SK-N-SH treated with all-trans-retinoic acid at 6 μM for 48 hours (cell line): ENCODE data around the gene ZFP36.

Experiments used
- ATAC-seq: fragments of 200-7000 bp; cut with Tn5 transposase; 3 replicates; pipeline ENCODE4 v1.9.1; 2020; ENCODE audit warnings: mild to moderate bottlenecking, moderate library complexity
- ARNTL ChIP-seq: fragments of 450-650 bp; formaldehyde crosslinking; IDR thresholded peaks from 2 replicates; pipeline ENCODE4 v1.5.0; 2020; ENCODE audit warnings: low read depth, mild to moderate bottlenecking, moderate library complexity, borderline replicate concordance
- BACH2 ChIP-seq: fragments of 250-450 bp; sonication (Bioruptor Pico); IDR thresholded peaks from 2 replicates; pipeline ENCODE4 v1.9.0; 2021; ENCODE audit warnings: mild to moderate bottlenecking, borderline replicate concordance
- CREB5 ChIP-seq: fragments of 250-450 bp; sonication (Bioruptor Pico); IDR thresholded peaks from 2 replicates; pipeline ENCODE4 v1.5.1; 2020; ENCODE audit warnings: low read depth, mild to moderate bottlenecking, moderate library complexity
- CSDC2 ChIP-seq: fragments of 250-450 bp; sonication (Bioruptor Pico); IDR thresholded peaks from 2 replicates; pipeline ENCODE4 v1.5.0; 2020; ENCODE audit warnings: mild to moderate bottlenecking, moderate library complexity
- CSRNP3 ChIP-seq: fragments of 250-450 bp; sonication (Bioruptor Pico); IDR thresholded peaks from 2 replicates; pipeline ENCODE4 v1.5.1; 2021; ENCODE audit warnings: mild to moderate bottlenecking, moderate library complexity
- ESRRG ChIP-seq: fragments of 250-450 bp; sonication (Bioruptor Pico); IDR thresholded peaks from 2 replicates; pipeline ENCODE4 v1.6.1; 2021; ENCODE audit warnings: mild to moderate bottlenecking
- GLIS3 ChIP-seq: fragments of 250-450 bp; sonication (Bioruptor Pico); IDR thresholded peaks from 2 replicates; pipeline ENCODE4 v1.5.0; 2020; ENCODE audit warnings: mild to moderate bottlenecking, moderate library complexity
- ISL1 ChIP-seq: fragments of 250-450 bp; sonication (Bioruptor Pico); IDR thresholded peaks from 2 replicates; pipeline ENCODE4 v2.1.2; 2022; ENCODE audit warnings: mild to moderate bottlenecking, moderate library complexity
- OSR1 ChIP-seq: fragments of 250-450 bp; sonication (Bioruptor Pico); IDR thresholded peaks from 2 replicates; pipeline ENCODE4 v1.8.0; 2022; ENCODE audit warnings: moderate library complexity, mild to moderate bottlenecking, inconsistent platforms
- PATZ1 ChIP-seq: fragments of 250-450 bp; sonication (Bioruptor Pico); IDR thresholded peaks from 2 replicates; pipeline ENCODE4 v1.8.0; 2020; ENCODE audit warnings: mild to moderate bottlenecking, moderate library complexity, borderline replicate concordance
- POU6F1 ChIP-seq: fragments of 250-450 bp; sonication (Bioruptor Pico); IDR thresholded peaks from 2 replicates; pipeline ENCODE4 v1.8.0; 2021; ENCODE audit warnings: low read depth, mild to moderate bottlenecking, moderate library complexity, borderline replicate concordance
- RARB ChIP-seq: fragments of 250-450 bp; sonication (Bioruptor Pico); IDR thresholded peaks from 2 replicates; pipeline ENCODE4 v1.8.0; 2021; ENCODE audit warnings: mild to moderate bottlenecking, moderate library complexity
- SNAI2 ChIP-seq: fragments of 250-450 bp; sonication (Bioruptor Pico); IDR thresholded peaks from 2 replicates; pipeline ENCODE4 v1.5.0; 2020; ENCODE audit warnings: mild to moderate bottlenecking, moderate library complexity
- TCF4 ChIP-seq: fragments of 250-450 bp; sonication (Bioruptor Pico); IDR thresholded peaks from 2 replicates; pipeline ENCODE4 v1.8.0; 2021; ENCODE audit warnings: mild to moderate bottlenecking, moderate library complexity, borderline replicate concordance
- TOX ChIP-seq: fragments of 250-450 bp; sonication (Bioruptor Pico); IDR thresholded peaks from 2 replicates; pipeline ENCODE4 v1.8.0; 2021; ENCODE audit warnings: mild to moderate bottlenecking, moderate library complexity, borderline replicate concordance
- TSHZ2 ChIP-seq: fragments of 250-450 bp; sonication (Bioruptor Pico); IDR thresholded peaks from 2 replicates; pipeline ENCODE4 v1.5.0; 2020; ENCODE audit warnings: mild to moderate bottlenecking, moderate library complexity
- ZC3H10 ChIP-seq: fragments of 250-450 bp; sonication (Bioruptor Pico); IDR thresholded peaks from 2 replicates; pipeline ENCODE4 v1.5.1; 2021; ENCODE audit warnings: mild to moderate bottlenecking, moderate library complexity
- ZFP30 ChIP-seq: fragments of 450-650 bp; formaldehyde crosslinking; IDR thresholded peaks from 2 replicates; pipeline ENCODE4 v1.5.0; 2022; ENCODE audit warnings: mild to moderate bottlenecking, moderate library complexity
- ZNF565 ChIP-seq: fragments of 450-650 bp; formaldehyde crosslinking; conservative IDR thresholded peaks from 2 replicates; pipeline ENCODE4 v1.5.0; 2020; ENCODE audit warnings: low read depth, mild to moderate bottlenecking, moderate library complexity
- ZNF70 ChIP-seq: fragments of 450-650 bp; formaldehyde crosslinking; IDR thresholded peaks from 2 replicates; pipeline ENCODE4 v1.5.0; 2020; ENCODE audit warnings: mild to moderate bottlenecking, moderate library complexity
- ZNF8 ChIP-seq: fragments of 450-650 bp; formaldehyde crosslinking; IDR thresholded peaks from 2 replicates; pipeline ENCODE4 v1.5.0; 2020; ENCODE audit warnings: mild to moderate bottlenecking, moderate library complexity

The ZFP36 gene

GRCh38 chr19:39436350-39436716 is 29.7 kb downstream of the ZFP36 start:
- no peak for ATAC-seq
- TF ChIP-seq SNAI2 (CRISPR knock-in tag) (no peak), OSR1 (CRISPR knock-in tag) (no peak), TSHZ2 (no peak), ZC3H10 (CRISPR knock-in tag) (no peak), ARNTL (no peak), TOX (no peak), TCF4 (CRISPR knock-in tag) (no peak), ZFP30 (CRISPR knock-in tag) (no peak)

GRCh38 chr19:39438270-39438934 is 31.8 kb downstream of the ZFP36 start:
- no peak for ATAC-seq
- no peak for TF ChIP-seq ISL1
- no peak for TF ChIP-seq TOX
- no peak for TF ChIP-seq ZNF565 (CRISPR knock-in tag)
- TF ChIP-seq CREB5 (CRISPR knock-in tag), result no peak
- no peak for TF ChIP-seq CSDC2 (CRISPR knock-in tag)
- TF ChIP-seq BACH2 (CRISPR knock-in tag), result no peak
- no peak for TF ChIP-seq ESRRG (CRISPR knock-in tag)
- TF ChIP-seq POU6F1 (CRISPR knock-in tag), result no peak
- no peak for TF ChIP-seq ZNF70
- TF ChIP-seq ZFP30 (CRISPR knock-in tag), result no peak
- TF ChIP-seq ZNF8 (CRISPR knock-in tag), result no peak
- TF ChIP-seq PATZ1 (CRISPR knock-in tag), result no peak
- TF ChIP-seq CSRNP3, result no peak
- TF ChIP-seq ARNTL, result no peak
- TF ChIP-seq GLIS3, result no peak
- no peak for TF ChIP-seq OSR1 (CRISPR knock-in tag)
- TF ChIP-seq, all 23 proteins: peak for 0

GRCh38 chr19:39444598-39445195 is 38.0 kb downstream of the ZFP36 start:
- no peak for ATAC-seq

More at GRCh38 chr19:39444598-39445195, 38.0 kb downstream of the ZFP36 start:
- TF ChIP-seq PATZ1 (CRISPR knock-in tag) (no peak), TSHZ2 (no peak), CREB5 (CRISPR knock-in tag) (no peak), SNAI2 (CRISPR knock-in tag) (no peak), GLIS3 (no peak), RARB (CRISPR knock-in tag) (no peak), TCF4 (CRISPR knock-in tag) (no peak), ZNF565 (CRISPR knock-in tag) (no peak), ESRRG (CRISPR knock-in tag) (no peak), BACH2 (CRISPR knock-in tag) (no peak)
